ENCODE measurements around the gene ARPC1B. TPM values are rescaled to one million over a fixed set of nuclear protein-coding genes. Genes with fewer than 3 reads are reported as not detected.

Gene ARPC1B
- polyA plus RNA-seq, 1 experiment, result 642 TPM

- no peak for TF ChIP-seq CTCF (IDR thresholded peaks at IDR 0.05; ENCODE audit: insufficient read depth, low read depth, low read length)
- POLR2A ChIA-PET, result interaction anchor here (1.0 kb wide), 1 partner anchor 39 kb away, joined by 3 read pairs; the partner anchor contains the start of gene BUD31
- no peak overlapping the region for H3K4me3 ChIP-seq (ENCODE audit: low read depth, low read length)
- no peaks in the 10 kb centered on the region for H3K27me3 ChIP-seq (ENCODE audit: control insufficient read depth, insufficient read depth, low read length)
- H3K36me3 ChIP-seq (ENCODE audit: control insufficient read depth, insufficient read depth, low read length), result peaks cover 17% of the 10 kb centered on the region
- no peak for DNase-seq (ENCODE audit: low read depth)
- CTCF ChIA-PET, result interaction anchor here (0.8 to 1.3 kb wide), 2 partner anchors 29 to 330 kb away, joined by 3 read pairs; no protein-coding TSS in a partner anchor
Observed at GRCh38 chr7:99369767-99370391, 4.7 kb upstream of the ARPC1B start.

GRCh38 chr7:99371376-99371920 is 3.1 kb upstream of the ARPC1B start:
- CTCF ChIA-PET, result interaction anchor here (0.7 to 1.0 kb wide), 2 partner anchors 27 to 416 kb away, joined by 3 read pairs; no protein-coding TSS in a partner anchor
- POLR2A ChIA-PET, result no interaction called here
- TF ChIP-seq CTCF (IDR thresholded peaks at IDR 0.05; ENCODE audit: insufficient read depth, low read depth, low read length), result no peak
- Histone ChIP-seq H3K4me3 (ENCODE audit: low read depth, low read length) (no peak overlapping the region), H3K27me3 (ENCODE audit: control insufficient read depth, insufficient read depth, low read length) (no peaks in the 10 kb centered on the region), H3K36me3 (ENCODE audit: control insufficient read depth, insufficient read depth, low read length) (peaks cover 8% of the 10 kb centered on the region)
- no peak for DNase-seq (ENCODE audit: low read depth)

- no peak for DNase-seq (ENCODE audit: low read depth)
- TF ChIP-seq CTCF (IDR thresholded peaks at IDR 0.05; ENCODE audit: insufficient read depth, low read depth, low read length), result no peak
- POLR2A ChIA-PET, result interaction anchor here (0.6 kb wide), 1 partner anchor 11 kb away, joined by 3 read pairs; no protein-coding TSS in a partner anchor
- Histone ChIP-seq H3K4me3 (ENCODE audit: low read depth, low read length) (no peak overlapping the region), H3K27me3 (ENCODE audit: control insufficient read depth, insufficient read depth, low read length) (no peaks in the 10 kb centered on the region), H3K36me3 (ENCODE audit: control insufficient read depth, insufficient read depth, low read length) (0 out of 2 replicates have a peak, but pooled peaks cover 1% of the 10 kb centered on the region)
- CTCF ChIA-PET, result interaction anchor here (0.6 to 0.7 kb wide), 2 partner anchors 23 to 34 kb away, joined by 3 read pairs; no protein-coding TSS in a partner anchor
Observed at GRCh38 chr7:99372275-99373090, 2.0 kb upstream of the ARPC1B start.

GRCh38 chr7:99373091-99374066 is 1.2 kb upstream of the ARPC1B start:
- peak overlapping the region; percentile 94 for H3K4me3 ChIP-seq (ENCODE audit: low read depth, low read length)
- ChIA-PET CTCF (interaction anchor here (0.7 to 1.2 kb wide), 2 partner anchors 8 to 23 kb away, joined by 3 to 5 read pairs; no protein-coding TSS in a partner anchor), POLR2A (interaction anchor here (0.6 kb wide), 1 partner anchor 12 kb away, joined by 3 read pairs; no protein-coding TSS in a partner anchor)
- no peak for DNase-seq (ENCODE audit: low read depth)
- peaks cover 3% of the 10 kb centered on the region; the same call in 1 of the 2 replicates for H3K36me3 ChIP-seq (ENCODE audit: control insufficient read depth, insufficient read depth, low read length)
- no peak for TF ChIP-seq CTCF (IDR thresholded peaks at IDR 0.05; ENCODE audit: insufficient read depth, low read depth, low read length)
- H3K27me3 ChIP-seq (ENCODE audit: control insufficient read depth, insufficient read depth, low read length), result no peaks in the 10 kb centered on the region

Measured in BJ (cell line).